Measurements from ENCODE around the gene CTU2.

Gene CTU2

DNA sequence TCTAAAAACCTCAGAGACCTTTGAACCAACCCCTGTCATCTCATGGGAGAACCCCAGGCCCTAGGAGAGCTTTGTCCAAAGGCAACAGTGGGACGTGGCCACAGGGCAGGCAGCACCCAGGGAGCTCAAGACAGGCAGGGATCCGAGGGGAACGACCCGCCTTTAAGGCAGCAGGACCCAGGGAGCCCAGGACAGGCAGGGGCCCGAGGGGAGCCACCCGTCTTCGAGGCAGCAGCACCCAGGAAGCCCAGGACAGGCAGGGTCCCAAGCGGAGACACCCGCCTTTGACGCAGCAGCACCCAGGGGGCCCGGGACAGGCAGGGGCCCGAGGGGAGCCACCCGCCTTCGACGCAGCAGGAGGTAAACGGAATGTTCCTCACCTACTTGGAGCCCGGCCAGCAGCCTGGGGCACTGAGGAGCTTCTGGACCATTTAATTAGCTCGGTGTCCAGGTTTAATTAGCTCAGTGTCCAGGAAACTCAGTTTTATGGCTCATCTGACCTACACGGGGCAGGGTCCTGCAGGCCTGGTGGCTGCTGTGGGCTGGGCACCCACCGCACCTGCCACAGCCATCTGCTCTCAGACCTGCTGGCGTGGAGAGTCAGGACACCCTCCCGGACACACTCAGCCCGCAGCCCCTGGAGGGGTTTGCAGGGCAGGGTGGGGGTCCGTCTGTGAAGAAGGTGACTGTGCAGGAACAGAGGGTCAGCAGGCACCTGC lies 54.3 kb downstream of the CTU2 start:
- no peak for DNase-seq (ENCODE audit: low spot score)

DNA sequence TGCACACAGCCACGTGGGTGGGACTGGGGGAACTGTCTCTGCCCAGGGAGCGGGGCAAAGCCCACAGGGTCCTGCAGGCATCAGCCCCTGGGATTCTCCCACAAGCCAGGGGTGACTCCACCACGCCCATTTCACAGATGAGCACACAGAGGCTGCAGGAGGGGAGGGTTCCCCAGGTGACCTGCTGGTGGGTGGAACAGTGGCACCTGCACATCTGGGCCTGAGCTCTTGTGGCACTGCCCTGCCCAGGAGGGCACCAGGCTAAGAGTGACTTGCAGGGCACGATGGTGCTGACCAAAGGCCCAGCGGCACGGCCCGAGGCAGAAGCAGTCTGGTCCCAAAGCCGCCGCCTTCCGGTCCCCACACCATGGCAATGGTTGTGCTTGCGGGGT lies 54.8 kb downstream of the CTU2 start:
- DNase-seq (ENCODE audit: low spot score): no peak

DNA sequence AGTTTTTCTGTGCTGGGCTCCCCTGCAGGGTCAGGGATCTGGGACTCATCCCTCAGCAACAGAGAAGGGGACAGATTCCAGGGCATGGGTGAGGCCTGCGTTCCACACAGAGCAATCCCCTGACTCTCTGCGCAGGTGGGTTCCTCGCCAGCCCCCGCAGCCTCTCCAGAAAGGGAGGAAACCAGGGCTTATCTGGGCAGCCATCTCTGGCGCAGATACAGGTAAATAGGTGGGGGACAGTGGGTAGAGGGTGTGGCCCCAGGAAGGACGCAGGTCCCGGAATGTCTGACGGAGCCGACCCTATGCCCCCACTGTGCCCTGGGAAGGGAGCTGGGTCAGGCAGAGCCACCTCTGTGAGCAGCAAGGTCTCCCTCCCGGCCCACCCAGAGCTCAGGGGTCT lies 55.5 kb downstream of the CTU2 start:
- no peak for DNase-seq (ENCODE audit: low spot score)

DNA sequence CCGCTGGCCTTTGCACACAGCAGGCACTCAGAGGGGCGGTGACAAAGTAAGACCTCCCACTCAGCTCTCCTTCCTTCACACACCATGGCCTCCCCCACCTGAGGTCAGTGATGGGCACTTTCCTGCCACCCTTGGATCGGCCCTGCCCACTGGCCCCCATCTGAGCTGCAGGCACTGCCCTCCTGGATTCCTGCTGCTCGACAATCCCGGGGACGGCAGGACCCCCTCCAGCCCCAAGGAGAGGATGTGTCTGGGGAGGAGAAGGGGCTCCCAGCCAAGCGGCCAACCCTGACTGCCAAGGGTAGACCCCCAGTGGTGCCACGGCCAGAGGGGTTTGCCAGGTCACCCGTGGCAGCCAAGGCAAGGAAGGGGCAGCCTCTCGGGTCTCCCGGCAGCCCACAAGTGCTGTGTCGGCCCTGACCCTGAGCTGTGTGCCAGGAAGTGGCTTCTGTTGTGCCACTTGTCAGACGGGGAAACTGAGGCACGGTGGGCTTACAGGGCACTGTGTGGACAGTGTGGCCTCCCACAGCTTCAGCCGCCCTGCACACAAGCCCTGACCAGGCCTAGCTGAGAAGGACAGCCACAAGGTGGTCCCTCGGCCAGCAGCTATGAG lies 56.1 kb downstream of the CTU2 start:
- DNase-seq (ENCODE audit: low spot score): no peak

DNA sequence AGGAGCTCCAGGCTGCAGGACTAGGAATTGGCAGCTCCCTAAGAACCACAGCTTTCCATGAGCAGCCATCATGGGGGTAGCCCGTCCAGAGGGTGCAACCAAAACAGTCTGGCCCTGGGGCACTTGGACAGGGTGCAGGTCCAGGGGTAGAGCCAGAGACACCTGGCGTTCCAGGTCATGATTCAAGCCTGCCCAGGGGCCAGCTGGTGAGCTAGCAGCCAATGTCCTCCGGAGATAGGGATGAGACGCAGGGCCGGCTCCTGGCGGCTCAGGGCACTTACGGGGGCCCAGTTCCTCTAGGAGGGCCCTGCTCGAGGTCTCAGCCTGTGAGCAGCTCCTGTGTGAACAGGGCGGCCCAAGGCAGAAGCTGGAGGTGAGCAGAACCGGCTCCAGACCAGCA lies 56.6 kb downstream of the CTU2 start:
- no peak for DNase-seq (ENCODE audit: low spot score)

- no peak for DNase-seq (ENCODE audit: low spot score)
These were observed 57.3 kb downstream of the CTU2 start for GRCh38 chr16:88763502-88764053.

GRCh38 chr16:88764080-88764479 lies 57.8 kb downstream of the CTU2 start:
- no peak for DNase-seq (ENCODE audit: low spot score)

GRCh38 chr16:88764913-88765349 lies 58.6 kb downstream of the CTU2 start:
- DNase-seq (ENCODE audit: low spot score): no peak
